ENCODE results near the gene MED6.

MED6 gene

GRCh38 chr14:70600382-70601157 lies at the start of gene MED6:
Gene MED6 (minus strand): TSS chr14:70600655. CDS start chr14:70600637, 18 bp downstream.
- DNase-seq: peak; percentile 89

GRCh38 chr14:70649803-70650202 lies 49.3 kb upstream of the MED6 start:
- DNase-seq: no peak

- no peak for DNase-seq
Measured at GRCh38 chr14:70648346-70648745, 47.9 kb upstream of the MED6 start.

GRCh38 chr14:70646705-70647104 lies 46.2 kb upstream of the MED6 start:
- DNase-seq: no peak

- no peak for DNase-seq
Measured at GRCh38 chr14:70645892-70646291, 45.4 kb upstream of the MED6 start.

GRCh38 chr14:70643967-70644366 lies 43.5 kb upstream of the MED6 start:
- no peak for DNase-seq

- DNase-seq: no peak
Measured at GRCh38 chr14:70642303-70643235, 42.1 kb upstream of the MED6 start.

- no peak for DNase-seq
Measured at GRCh38 chr14:70641548-70642302, 41.3 kb upstream of the MED6 start, which contains the start of gene TTC9. Gene TTC9 (plus strand): TSS chr14:70641916. CDS start chr14:70642130, 214 bp downstream.

- DNase-seq: no peak
Measured at GRCh38 chr14:70640938-70641547, 40.6 kb upstream of the MED6 start.

GRCh38 chr14:70638416-70638815 lies 38.0 kb upstream of the MED6 start:
- DNase-seq: no peak

GRCh38 chr14:70635971-70636595 lies 35.6 kb upstream of the MED6 start:
- DNase-seq: no peak

- DNase-seq: no peak
Measured at GRCh38 chr14:70631948-70632347, 31.5 kb upstream of the MED6 start.

GRCh38 chr14:70624972-70625371 lies 24.5 kb upstream of the MED6 start:
- DNase-seq: no peak

GRCh38 chr14:70622111-70622712 lies 21.8 kb upstream of the MED6 start:
- no peak for DNase-seq

- DNase-seq: no peak
Measured at GRCh38 chr14:70619708-70620107, 19.3 kb upstream of the MED6 start.

GRCh38 chr14:70618314-70618713 lies 17.9 kb upstream of the MED6 start:
- no peak for DNase-seq

- no peak for DNase-seq
Measured at GRCh38 chr14:70616646-70617045, 16.2 kb upstream of the MED6 start.

- no peak for DNase-seq
Measured at GRCh38 chr14:70611216-70611615, 10.8 kb upstream of the MED6 start.

- DNase-seq: no peak
Measured at GRCh38 chr14:70602254-70602653, 1.8 kb upstream of the MED6 start.

GRCh38 chr14:70601162-70601561 lies 707 bp upstream of the MED6 start:
- DNase-seq: no peak

- DNase-seq: no peak
Measured at GRCh38 chr14:70599345-70599744, 1.1 kb downstream of the MED6 start.

- DNase-seq: no peak
Measured at GRCh38 chr14:70597731-70598130, 2.7 kb downstream of the MED6 start.

Measured in NCI-H1048 (cell line).